Measurements from ENCODE around the gene LAMA2.

LAMA2 gene

GRCh38 chr6:129210684-129211083 is 327.7 kb downstream of the LAMA2 start:
- Histone ChIP-seq H3K9me3 (ENCODE audit: insufficient read depth, low read length) (no peaks in the 10 kb centered on the region), H2AFZ (ENCODE audit: low read depth, low read length) (no peak overlapping the region), H3K4me3 (ENCODE audit: low read length) (no peak overlapping the region), H3K4me2 (ENCODE audit: low read length) (no peak overlapping the region), H3K9ac (ENCODE audit: low read length) (no peak overlapping the region), H4K20me1 (ENCODE audit: insufficient read depth, low read length) (no peaks in the 10 kb centered on the region), H3K27me3 (ENCODE audit: low read depth, low read length) (no peaks in the 10 kb centered on the region), H3K27ac (ENCODE audit: low read length) (no peak overlapping the region), H3K36me3 (replicated peaks; ENCODE audit: low read depth, low read length) (no peaks in the 10 kb centered on the region), H3K4me1 (ENCODE audit: low read length) (no peaks in the 10 kb centered on the region), H3K79me2 (ENCODE audit: low read length) (no peaks in the 10 kb centered on the region)
- TF ChIP-seq EZH2phosphoT487 (IDR thresholded peaks at IDR 0.05; ENCODE audit: low read depth): no peak
- no peak for TF ChIP-seq CTCF (IDR thresholded peaks at IDR 0.05; ENCODE audit: low read depth, low read length)

GRCh38 chr6:129211626-129212025 is 328.7 kb downstream of the LAMA2 start:
- H3K27ac ChIP-seq (ENCODE audit: low read length): no peak overlapping the region
- TF ChIP-seq CTCF (IDR thresholded peaks at IDR 0.05; ENCODE audit: low read depth, low read length) (no peak), EZH2phosphoT487 (IDR thresholded peaks at IDR 0.05; ENCODE audit: low read depth) (no peak)
- no peak overlapping the region for H3K9ac ChIP-seq (ENCODE audit: low read length)
- no peaks in the 10 kb centered on the region for H3K27me3 ChIP-seq (ENCODE audit: low read depth, low read length)
- no peak overlapping the region for H2AFZ ChIP-seq (ENCODE audit: low read depth, low read length)
- no peaks in the 10 kb centered on the region for H4K20me1 ChIP-seq (ENCODE audit: insufficient read depth, low read length)
- H3K4me1 ChIP-seq (ENCODE audit: low read length): no peaks in the 10 kb centered on the region
- H3K9me3 ChIP-seq (ENCODE audit: insufficient read depth, low read length): no peaks in the 10 kb centered on the region
- no peak overlapping the region for H3K4me3 ChIP-seq (ENCODE audit: low read length)
- no peaks in the 10 kb centered on the region for H3K79me2 ChIP-seq (ENCODE audit: low read length)
- H3K36me3 ChIP-seq (replicated peaks; ENCODE audit: low read depth, low read length): no peaks in the 10 kb centered on the region
- no peak overlapping the region for H3K4me2 ChIP-seq (ENCODE audit: low read length)

GRCh38 chr6:129212081-129212480 is 329.1 kb downstream of the LAMA2 start:
- Histone ChIP-seq H3K4me1 (ENCODE audit: low read length) (no peaks in the 10 kb centered on the region), H3K36me3 (replicated peaks; ENCODE audit: low read depth, low read length) (no peaks in the 10 kb centered on the region), H4K20me1 (ENCODE audit: insufficient read depth, low read length) (no peaks in the 10 kb centered on the region), H3K4me2 (ENCODE audit: low read length) (no peak overlapping the region), H3K9me3 (ENCODE audit: insufficient read depth, low read length) (no peaks in the 10 kb centered on the region), H3K27ac (ENCODE audit: low read length) (no peak overlapping the region), H3K27me3 (ENCODE audit: low read depth, low read length) (no peaks in the 10 kb centered on the region), H2AFZ (ENCODE audit: low read depth, low read length) (no peak overlapping the region), H3K9ac (ENCODE audit: low read length) (no peak overlapping the region), H3K79me2 (ENCODE audit: low read length) (no peaks in the 10 kb centered on the region), H3K4me3 (ENCODE audit: low read length) (no peak overlapping the region)
- no peak for TF ChIP-seq CTCF (IDR thresholded peaks at IDR 0.05; ENCODE audit: low read depth, low read length)
- TF ChIP-seq EZH2phosphoT487 (IDR thresholded peaks at IDR 0.05; ENCODE audit: low read depth): no peak

GRCh38 chr6:129215246-129215645 is 332.3 kb downstream of the LAMA2 start:
- H3K79me2 ChIP-seq (ENCODE audit: low read length): no peaks in the 10 kb centered on the region
- H3K27ac ChIP-seq (ENCODE audit: low read length): no peak overlapping the region
- no peaks in the 10 kb centered on the region for H4K20me1 ChIP-seq (ENCODE audit: insufficient read depth, low read length)
- no peak overlapping the region for H2AFZ ChIP-seq (ENCODE audit: low read depth, low read length)
- no peak overlapping the region for H3K4me3 ChIP-seq (ENCODE audit: low read length)
- no peaks in the 10 kb centered on the region for H3K4me1 ChIP-seq (ENCODE audit: low read length)
- no peaks in the 10 kb centered on the region for H3K27me3 ChIP-seq (ENCODE audit: low read depth, low read length)
- no peaks in the 10 kb centered on the region for H3K9me3 ChIP-seq (ENCODE audit: insufficient read depth, low read length)
- H3K9ac ChIP-seq (ENCODE audit: low read length): no peak overlapping the region
- TF ChIP-seq EZH2phosphoT487 (IDR thresholded peaks at IDR 0.05; ENCODE audit: low read depth): no peak
- no peak for TF ChIP-seq CTCF (IDR thresholded peaks at IDR 0.05; ENCODE audit: low read depth, low read length)
- no peaks in the 10 kb centered on the region for H3K36me3 ChIP-seq (replicated peaks; ENCODE audit: low read depth, low read length)
- no peak overlapping the region for H3K4me2 ChIP-seq (ENCODE audit: low read length)
